HepG2 (cell line): ENCODE results near the gene CREG2. TPM values are rescaled to one million over a fixed set of nuclear protein-coding genes. Genes with fewer than 3 reads are reported as not detected.

Experiments
- ATAC-seq: fragments of 200-7000 bp; cut with Tn5 transposase; 3 replicates; pipeline ENCODE4 v1.9.1; 2020; ENCODE audit warnings: mild to moderate bottlenecking, moderate library complexity
- BruUV-seq: library from RNA; stranded (reverse); fragments of 400-500 nt; replicated peaks from 2 replicates; lab custom pipeline; 2021; lab: Mats Ljungman, UMichigan
- CTCF ChIA-PET: fragments of 300-600 bp; formaldehyde crosslinking; extraction: SDS; loops from one replicate; lab custom pipeline; 2021; ENCODE audit warnings: low total read pairs, inconsistent platforms, low intra/inter-chr PET ratio; lab: Yijun Ruan, JAX
- POLR2A ChIA-PET: fragments of 350-600 bp; sonication (Branson Sonifier 250); formaldehyde crosslinking; loops from one replicate; lab custom pipeline; 2020; ENCODE audit warnings: antibody characterized with exemption, inconsistent platforms; lab: Yijun Ruan, JAX
- DNase-seq: peaks from one replicate; pipeline ENCODE4 v3.0.0-alpha.2; 2015; ENCODE audit warnings: low spot score
- FAIRE-seq: peaks from 3 replicates; lab custom pipeline; 2011; peaks lifted over from hg19 to GRCh38; lab: Jason Lieb, UNC
- H2AFZ ChIP-seq: one replicate; pipeline ENCODE4 v1.6.1; 2011; ENCODE audit warnings: low read length, inconsistent platforms
- H3K27ac ChIP-seq: fragments of 300-600 bp; 3 replicates; pipeline ENCODE4 v1.8.0; 2011; ENCODE audit warnings: mixed run types, mild to moderate bottlenecking, mixed read lengths, low read length, inconsistent platforms; ENCODE audit not compliant: insufficient read depth; ENCODE audit errors: extremely low read length
- H3K27me3 ChIP-seq, 2 experiments: fragments of 200-600 bp in 1 of 2; 2 replicates in 1 of 2; 3 replicates in 1 of 2; pipeline versions ENCODE4 v1.6.0 to v1.8.0; 2011; ENCODE audit warnings: low read length in 2 of 2, mild to moderate bottlenecking in 2 of 2, moderate library complexity in 2 of 2, inconsistent platforms in 1 of 2; ENCODE audit not compliant: insufficient read depth in 2 of 2, control insufficient read depth in 1 of 2
- H3K36me3 ChIP-seq, 2 experiments: fragments of 200-600 bp in 1 of 2; replicated peaks in 1 of 2; 2 replicates in 1 of 2; 3 replicates in 1 of 2; pipeline versions ENCODE4 v1.5.1 to v1.8.0; 2011; ENCODE audit warnings: low read length in 2 of 2, inconsistent platforms in 1 of 2; ENCODE audit not compliant: insufficient read depth in 2 of 2, control insufficient read depth in 1 of 2
- H3K4me1 ChIP-seq: 2 replicates; pipeline ENCODE4 v1.5.1; 2012; ENCODE audit warnings: low read length, inconsistent platforms; ENCODE audit not compliant: insufficient read depth
- H3K4me2 ChIP-seq: 2 replicates; pipeline ENCODE4 v1.6.0; 2011; ENCODE audit warnings: low read depth, low read length, inconsistent platforms
- H3K4me3 ChIP-seq, 3 experiments: fragments of 200-600 bp in 1 of 3; sonication (generic), shearing (Covaris generic) in 1 of 3; replicated peaks in 1 of 3; 2 replicates each; pipeline ENCODE4 v1.5.1; 2011 to 2016; ENCODE audit warnings: low read length in 3 of 3, inconsistent platforms in 2 of 3, low read depth in 2 of 3, mild to moderate bottlenecking in 2 of 3, control low read depth in 1 of 3, mixed read lengths in 1 of 3; ENCODE audit not compliant: insufficient read depth in 1 of 3
- H3K79me2 ChIP-seq: one replicate; pipeline ENCODE4 v1.6.1; 2011; ENCODE audit warnings: low read length, inconsistent platforms; ENCODE audit not compliant: insufficient read depth
- H3K9ac ChIP-seq: 2 replicates; pipeline ENCODE4 v1.6.0; 2011; ENCODE audit warnings: mild to moderate bottlenecking, low read depth, low read length, inconsistent platforms; ENCODE audit not compliant: insufficient read depth
- H3K9me3 ChIP-seq: 2 replicates; pipeline ENCODE4 v1.5.1; 2012; ENCODE audit warnings: mild to moderate bottlenecking, low read length
- H4K20me1 ChIP-seq: 2 replicates; pipeline ENCODE4 v1.6.0; 2011; ENCODE audit warnings: inconsistent platforms, mild to moderate bottlenecking, low read length, moderate library complexity; ENCODE audit not compliant: insufficient read depth
- ATF7 ChIP-seq, 2 experiments: fragments of 450-650 bp in 1 of 2; sonication (generic) in 1 of 2; formaldehyde crosslinking in 1 of 2; IDR thresholded peaks; 2 replicates each; pipeline versions ENCODE4 v1.4.0 to v1.6.1; 2016 to 2020; ENCODE audit warnings: antibody characterized with exemption in 1 of 2, mild to moderate bottlenecking in 1 of 2, missing genetic modification reagents in 1 of 2
- CBX2 ChIP-seq, 2 experiments: fragments of 200-600 bp in 1 of 2; sonication (generic); formaldehyde crosslinking in 1 of 2; IDR thresholded peaks; 2 replicates each; pipeline versions ENCODE4 v1.7.0 to v1.8.1; 2018 to 2022; ENCODE audit warnings: low read depth in 2 of 2, low read length in 1 of 2, mild to moderate bottlenecking in 1 of 2, missing genetic modification reagents in 1 of 2
- CEBPB ChIP-seq: IDR thresholded peaks from 2 replicates; pipeline ENCODE4 v1.6.1; 2011; ENCODE audit warnings: low read depth, low read length, improper control_type of control experiment, borderline replicate concordance
- NR3C1 ChIP-seq: sonication (generic); formaldehyde crosslinking; IDR thresholded peaks from 2 replicates; pipeline ENCODE4 v1.4.0; 2020; ENCODE audit warnings: missing genetic modification reagents
- PAF1 ChIP-seq: IDR thresholded peaks from 2 replicates; pipeline ENCODE4 v1.6.1; 2016; ENCODE audit warnings: missing genetic modification reagents, missing compliant biosample characterization
- SMYD3 ChIP-seq: sonication (generic); formaldehyde crosslinking; IDR thresholded peaks from 2 replicates; pipeline ENCODE4 v1.8.1; 2023; ENCODE audit warnings: mild to moderate bottlenecking, missing genetic modification reagents
- SSRP1 ChIP-seq: IDR thresholded peaks from 2 replicates; pipeline ENCODE4 v1.6.1; 2016; ENCODE audit warnings: control low read depth
- ZFX ChIP-seq: sonication (generic); formaldehyde crosslinking; IDR thresholded peaks from 2 replicates; pipeline ENCODE4 v1.4.0; 2020; ENCODE audit warnings: mild to moderate bottlenecking, low read depth, missing genetic modification reagents, moderate library complexity
- ZNF510 ChIP-seq: sonication (generic); formaldehyde crosslinking; IDR thresholded peaks from 2 replicates; pipeline ENCODE4 v1.4.0; 2020; ENCODE audit warnings: low read depth, mild to moderate bottlenecking, missing genetic modification reagents
- ZNF670 ChIP-seq: sonication (generic); formaldehyde crosslinking; IDR thresholded peaks from 2 replicates; pipeline ENCODE4 v1.8.0; 2022; ENCODE audit warnings: mild to moderate bottlenecking, missing genetic modification reagents, borderline replicate concordance
- WGBS: methylation state at CpG from one replicate; pipeline ENCODE4 v1.1.6; 2017; ENCODE audit warnings: low lambda C conversion rate; 5-methylcytosine and 5-hydroxymethylcytosine counted together
- in situ Hi-C: cut with HindIII; loops from 2 replicates; pipeline ENCODE4 v1.10.0; 2017; ENCODE audit warnings: low pct_unique_long_range_greater_than_20kb; ENCODE audit not compliant: extremely low pct_ligation_motif_present
- intact Hi-C: fragments of 100-400 bp; cut with micrococcal nuclease; formaldehyde crosslinking; loops from one replicate; pipeline ENCODE4 v1.10.0; 2022; ENCODE audit not compliant: unreplicated experiment
- polyA plus RNA-seq, 8 experiments: library from polyadenylated mRNA; depleted of rRNA in 3 of 8; stranded (reverse) in 7 of 8; unstranded in 1 of 8; fragments of >200 nt; fragmentation: Illumina TruSeq in 4 of 8; extraction: Trizol in 4 of 8; gene quantifications; 2 replicates each; pipeline versions ENCODE4 v1.2.1 to v1.2.3, GENCODE V29; 2011 to 2016; ENCODE audit warnings: low read depth in 4 of 8, missing spikeins in 1 of 8, mixed read lengths in 1 of 8; ENCODE audit not compliant: insufficient read depth in 1 of 8
- total RNA-seq, 5 experiments: library from RNA; depleted of rRNA; stranded (reverse); fragments of >200 nt; fragmentation: Illumina TruSeq; extraction: Trizol; gene quantifications; 2 replicates each; pipeline ENCODE4 v1.2.3, GENCODE V29; 2016; ENCODE audit warnings: low read depth in 1 of 5
- TF ChIP-seq, protein P1 (sequence below): sonication (generic); formaldehyde crosslinking; IDR thresholded peaks from 2 replicates; pipeline ENCODE4 v1.4.0; 2020; ENCODE audit warnings: missing genetic modification reagents
- TF ChIP-seq, protein P2 (sequence below): sonication (generic); formaldehyde crosslinking; IDR thresholded peaks from 2 replicates; pipeline ENCODE4 v1.4.0; 2020; ENCODE audit warnings: mild to moderate bottlenecking, low read depth, missing genetic modification reagents
- TF ChIP-seq, protein P3 (sequence below): sonication (generic); formaldehyde crosslinking; IDR thresholded peaks from 2 replicates; pipeline ENCODE4 v1.5.0; 2020; ENCODE audit warnings: missing genetic modification reagents
- TF ChIP-seq, protein P4 (sequence below): sonication (generic); formaldehyde crosslinking; IDR thresholded peaks from 2 replicates; pipeline ENCODE4 v1.8.1; 2023; ENCODE audit warnings: missing genetic modification reagents, inconsistent platforms, borderline replicate concordance
- TF ChIP-seq, protein P5 (sequence below): IDR thresholded peaks from 2 replicates; pipeline ENCODE4 v1.6.1; 2018; ENCODE audit warnings: missing genetic modification reagents, mild to moderate bottlenecking, missing compliant biosample characterization

The CREG2 gene
- total and polyA plus RNA-seq, 2 of the 13 experiments (the other 11 are each of a cell fraction or from before 2014, with no cell fraction given), result 0.18 to 0.26 TPM

DNA sequence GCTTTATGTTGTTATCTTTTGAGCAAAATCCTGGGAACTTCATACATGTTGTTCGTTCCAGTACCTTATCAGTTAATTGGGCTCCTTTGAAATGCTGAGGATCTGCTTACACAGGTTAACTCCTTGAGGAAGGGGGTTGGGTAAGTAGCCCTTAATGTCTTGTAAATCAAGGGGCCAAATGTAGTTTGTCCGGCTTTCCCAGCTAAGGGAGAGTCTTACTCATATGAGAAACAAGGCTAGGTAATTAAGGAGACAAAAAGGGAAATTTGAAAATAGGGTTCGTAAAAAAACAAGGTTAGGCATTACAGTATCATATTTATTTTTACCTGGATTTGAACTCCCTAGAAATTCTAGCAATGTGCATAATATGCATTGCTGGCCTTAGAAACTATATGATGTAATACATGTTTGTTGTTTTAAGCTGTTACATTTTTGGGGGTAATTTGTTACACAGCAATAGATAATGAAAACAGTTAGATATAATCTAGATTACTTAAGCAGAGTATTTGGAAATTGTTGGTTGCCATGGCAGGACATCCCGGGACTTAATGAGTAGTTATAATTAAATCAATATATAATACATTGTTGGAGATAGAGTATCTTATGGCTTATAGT, 47.9 kb downstream of the CREG2 start:
- POLR2A ChIA-PET, result no interaction called here
- ATAC-seq (no peak), FAIRE-seq (no peak), DNase-seq (no peak)
- no peaks in the 10 kb centered on the region for H4K20me1 ChIP-seq
- H3K4me3 ChIP-seq, result no peak overlapping the region; a peak in 1 of 6 replicates
- WGBS, result 54% methylated on average over 4 of the region's 4 CpGs
- CTCF ChIA-PET, result no interaction called here
- TF ChIP-seq ZNF670 (CRISPR knock-in tag), result no peak
- TF ChIP-seq, protein P1, sequence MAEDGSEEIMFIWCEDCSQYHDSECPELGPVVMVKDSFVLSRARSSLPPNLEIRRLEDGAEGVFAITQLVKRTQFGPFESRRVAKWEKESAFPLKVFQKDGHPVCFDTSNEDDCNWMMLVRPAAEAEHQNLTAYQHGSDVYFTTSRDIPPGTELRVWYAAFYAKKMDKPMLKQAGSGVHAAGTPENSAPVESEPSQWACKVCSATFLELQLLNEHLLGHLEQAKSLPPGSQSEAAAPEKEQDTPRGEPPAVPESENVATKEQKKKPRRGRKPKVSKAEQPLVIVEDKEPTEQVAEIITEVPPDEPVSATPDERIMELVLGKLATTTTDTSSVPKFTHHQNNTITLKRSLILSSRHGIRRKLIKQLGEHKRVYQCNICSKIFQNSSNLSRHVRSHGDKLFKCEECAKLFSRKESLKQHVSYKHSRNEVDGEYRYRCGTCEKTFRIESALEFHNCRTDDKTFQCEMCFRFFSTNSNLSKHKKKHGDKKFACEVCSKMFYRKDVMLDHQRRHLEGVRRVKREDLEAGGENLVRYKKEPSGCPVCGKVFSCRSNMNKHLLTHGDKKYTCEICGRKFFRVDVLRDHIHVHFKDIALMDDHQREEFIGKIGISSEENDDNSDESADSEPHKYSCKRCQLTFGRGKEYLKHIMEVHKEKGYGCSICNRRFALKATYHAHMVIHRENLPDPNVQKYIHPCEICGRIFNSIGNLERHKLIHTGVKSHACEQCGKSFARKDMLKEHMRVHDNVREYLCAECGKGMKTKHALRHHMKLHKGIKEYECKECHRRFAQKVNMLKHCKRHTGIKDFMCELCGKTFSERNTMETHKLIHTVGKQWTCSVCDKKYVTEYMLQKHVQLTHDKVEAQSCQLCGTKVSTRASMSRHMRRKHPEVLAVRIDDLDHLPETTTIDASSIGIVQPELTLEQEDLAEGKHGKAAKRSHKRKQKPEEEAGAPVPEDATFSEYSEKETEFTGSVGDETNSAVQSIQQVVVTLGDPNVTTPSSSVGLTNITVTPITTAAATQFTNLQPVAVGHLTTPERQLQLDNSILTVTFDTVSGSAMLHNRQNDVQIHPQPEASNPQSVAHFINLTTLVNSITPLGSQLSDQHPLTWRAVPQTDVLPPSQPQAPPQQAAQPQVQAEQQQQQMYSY (CRISPR knock-in tag), result no peak
- no peak for TF ChIP-seq SSRP1 (CRISPR knock-in tag)
- TF ChIP-seq NR3C1 (CRISPR knock-in tag), result no peak
- no peak for TF ChIP-seq ZFX (CRISPR knock-in tag)
- TF ChIP-seq ZNF510 (CRISPR knock-in tag), result no peak
- 0 out of 2 replicates have a peak, but pooled peaks have one; percentile 59 for TF ChIP-seq CEBPB
- TF ChIP-seq, protein P2, sequence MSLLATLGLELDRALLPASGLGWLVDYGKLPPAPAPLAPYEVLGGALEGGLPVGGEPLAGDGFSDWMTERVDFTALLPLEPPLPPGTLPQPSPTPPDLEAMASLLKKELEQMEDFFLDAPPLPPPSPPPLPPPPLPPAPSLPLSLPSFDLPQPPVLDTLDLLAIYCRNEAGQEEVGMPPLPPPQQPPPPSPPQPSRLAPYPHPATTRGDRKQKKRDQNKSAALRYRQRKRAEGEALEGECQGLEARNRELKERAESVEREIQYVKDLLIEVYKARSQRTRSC (CRISPR knock-in tag), result no peak
- TF ChIP-seq, protein P3, sequence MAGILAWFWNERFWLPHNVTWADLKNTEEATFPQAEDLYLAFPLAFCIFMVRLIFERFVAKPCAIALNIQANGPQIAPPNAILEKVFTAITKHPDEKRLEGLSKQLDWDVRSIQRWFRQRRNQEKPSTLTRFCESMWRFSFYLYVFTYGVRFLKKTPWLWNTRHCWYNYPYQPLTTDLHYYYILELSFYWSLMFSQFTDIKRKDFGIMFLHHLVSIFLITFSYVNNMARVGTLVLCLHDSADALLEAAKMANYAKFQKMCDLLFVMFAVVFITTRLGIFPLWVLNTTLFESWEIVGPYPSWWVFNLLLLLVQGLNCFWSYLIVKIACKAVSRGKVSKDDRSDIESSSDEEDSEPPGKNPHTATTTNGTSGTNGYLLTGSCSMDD (CRISPR knock-in tag), result no peak
- TF ChIP-seq SMYD3, result no peak
- no peak for TF ChIP-seq CBX2 (IDR thresholded peaks at IDR 0.05; ENCODE audit: low read depth, low read length)
- TF ChIP-seq CBX2 (CRISPR knock-in tag; IDR thresholded peaks at IDR 0.05; ENCODE audit: low read depth), result no peak
- TF ChIP-seq, protein P4, sequence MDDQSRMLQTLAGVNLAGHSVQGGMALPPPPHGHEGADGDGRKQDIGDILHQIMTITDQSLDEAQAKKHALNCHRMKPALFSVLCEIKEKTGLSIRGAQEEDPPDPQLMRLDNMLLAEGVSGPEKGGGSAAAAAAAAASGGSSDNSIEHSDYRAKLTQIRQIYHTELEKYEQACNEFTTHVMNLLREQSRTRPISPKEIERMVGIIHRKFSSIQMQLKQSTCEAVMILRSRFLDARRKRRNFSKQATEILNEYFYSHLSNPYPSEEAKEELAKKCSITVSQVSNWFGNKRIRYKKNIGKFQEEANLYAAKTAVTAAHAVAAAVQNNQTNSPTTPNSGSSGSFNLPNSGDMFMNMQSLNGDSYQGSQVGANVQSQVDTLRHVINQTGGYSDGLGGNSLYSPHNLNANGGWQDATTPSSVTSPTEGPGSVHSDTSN (CRISPR knock-in tag), result no peak
- TF ChIP-seq PAF1, result no peak
- TF ChIP-seq, protein P5, sequence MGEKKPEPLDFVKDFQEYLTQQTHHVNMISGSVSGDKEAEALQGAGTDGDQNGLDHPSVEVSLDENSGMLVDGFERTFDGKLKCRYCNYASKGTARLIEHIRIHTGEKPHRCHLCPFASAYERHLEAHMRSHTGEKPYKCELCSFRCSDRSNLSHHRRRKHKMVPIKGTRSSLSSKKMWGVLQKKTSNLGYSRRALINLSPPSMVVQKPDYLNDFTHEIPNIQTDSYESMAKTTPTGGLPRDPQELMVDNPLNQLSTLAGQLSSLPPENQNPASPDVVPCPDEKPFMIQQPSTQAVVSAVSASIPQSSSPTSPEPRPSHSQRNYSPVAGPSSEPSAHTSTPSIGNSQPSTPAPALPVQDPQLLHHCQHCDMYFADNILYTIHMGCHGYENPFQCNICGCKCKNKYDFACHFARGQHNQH (CRISPR knock-in tag), result no peak
- TF ChIP-seq ATF7 (IDR thresholded peaks at IDR 0.05), result peak; percentile 56
- no peak for TF ChIP-seq ATF7 (CRISPR knock-in tag; IDR thresholded peaks at IDR 0.05)
- no peaks in the 10 kb centered on the region for H3K27me3 ChIP-seq
- no peaks in the 10 kb centered on the region for H3K36me3 ChIP-seq
- H3K79me2 ChIP-seq, result no peaks in the 10 kb centered on the region
- in situ Hi-C loops, result no loop called here
- intact Hi-C loops, result no loop called here
- no peak overlapping the region for H2AFZ ChIP-seq
- BruUV-seq, result no TSS peak
- no peak overlapping the region for H3K9ac ChIP-seq
- H3K27ac ChIP-seq, result no peak overlapping the region
- peak overlapping the region; percentile 48 for H3K4me2 ChIP-seq
- H3K9me3 ChIP-seq, result no peaks in the 10 kb centered on the region
- peaks cover 53% of the 10 kb centered on the region for H3K4me1 ChIP-seq
